Measurements from ENCODE around the gene MON2.
"Not testable (repeated sequence)": the region's sequence is repeated elsewhere in the genome, so short reads cannot be mapped to it uniquely, and the experiment has no call there.

Gene MON2, protein sequence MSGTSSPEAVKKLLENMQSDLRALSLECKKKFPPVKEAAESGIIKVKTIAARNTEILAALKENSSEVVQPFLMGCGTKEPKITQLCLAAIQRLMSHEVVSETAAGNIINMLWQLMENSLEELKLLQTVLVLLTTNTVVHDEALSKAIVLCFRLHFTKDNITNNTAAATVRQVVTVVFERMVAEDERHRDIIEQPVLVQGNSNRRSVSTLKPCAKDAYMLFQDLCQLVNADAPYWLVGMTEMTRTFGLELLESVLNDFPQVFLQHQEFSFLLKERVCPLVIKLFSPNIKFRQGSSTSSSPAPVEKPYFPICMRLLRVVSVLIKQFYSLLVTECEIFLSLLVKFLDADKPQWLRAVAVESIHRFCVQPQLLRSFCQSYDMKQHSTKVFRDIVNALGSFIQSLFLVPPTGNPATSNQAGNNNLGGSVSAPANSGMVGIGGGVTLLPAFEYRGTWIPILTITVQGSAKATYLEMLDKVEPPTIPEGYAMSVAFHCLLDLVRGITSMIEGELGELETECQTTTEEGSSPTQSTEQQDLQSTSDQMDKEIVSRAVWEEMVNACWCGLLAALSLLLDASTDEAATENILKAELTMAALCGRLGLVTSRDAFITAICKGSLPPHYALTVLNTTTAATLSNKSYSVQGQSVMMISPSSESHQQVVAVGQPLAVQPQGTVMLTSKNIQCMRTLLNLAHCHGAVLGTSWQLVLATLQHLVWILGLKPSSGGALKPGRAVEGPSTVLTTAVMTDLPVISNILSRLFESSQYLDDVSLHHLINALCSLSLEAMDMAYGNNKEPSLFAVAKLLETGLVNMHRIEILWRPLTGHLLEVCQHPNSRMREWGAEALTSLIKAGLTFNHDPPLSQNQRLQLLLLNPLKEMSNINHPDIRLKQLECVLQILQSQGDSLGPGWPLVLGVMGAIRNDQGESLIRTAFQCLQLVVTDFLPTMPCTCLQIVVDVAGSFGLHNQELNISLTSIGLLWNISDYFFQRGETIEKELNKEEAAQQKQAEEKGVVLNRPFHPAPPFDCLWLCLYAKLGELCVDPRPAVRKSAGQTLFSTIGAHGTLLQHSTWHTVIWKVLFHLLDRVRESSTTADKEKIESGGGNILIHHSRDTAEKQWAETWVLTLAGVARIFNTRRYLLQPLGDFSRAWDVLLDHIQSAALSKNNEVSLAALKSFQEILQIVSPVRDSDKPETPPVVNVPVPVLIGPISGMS (N-terminal part only)

DNA sequence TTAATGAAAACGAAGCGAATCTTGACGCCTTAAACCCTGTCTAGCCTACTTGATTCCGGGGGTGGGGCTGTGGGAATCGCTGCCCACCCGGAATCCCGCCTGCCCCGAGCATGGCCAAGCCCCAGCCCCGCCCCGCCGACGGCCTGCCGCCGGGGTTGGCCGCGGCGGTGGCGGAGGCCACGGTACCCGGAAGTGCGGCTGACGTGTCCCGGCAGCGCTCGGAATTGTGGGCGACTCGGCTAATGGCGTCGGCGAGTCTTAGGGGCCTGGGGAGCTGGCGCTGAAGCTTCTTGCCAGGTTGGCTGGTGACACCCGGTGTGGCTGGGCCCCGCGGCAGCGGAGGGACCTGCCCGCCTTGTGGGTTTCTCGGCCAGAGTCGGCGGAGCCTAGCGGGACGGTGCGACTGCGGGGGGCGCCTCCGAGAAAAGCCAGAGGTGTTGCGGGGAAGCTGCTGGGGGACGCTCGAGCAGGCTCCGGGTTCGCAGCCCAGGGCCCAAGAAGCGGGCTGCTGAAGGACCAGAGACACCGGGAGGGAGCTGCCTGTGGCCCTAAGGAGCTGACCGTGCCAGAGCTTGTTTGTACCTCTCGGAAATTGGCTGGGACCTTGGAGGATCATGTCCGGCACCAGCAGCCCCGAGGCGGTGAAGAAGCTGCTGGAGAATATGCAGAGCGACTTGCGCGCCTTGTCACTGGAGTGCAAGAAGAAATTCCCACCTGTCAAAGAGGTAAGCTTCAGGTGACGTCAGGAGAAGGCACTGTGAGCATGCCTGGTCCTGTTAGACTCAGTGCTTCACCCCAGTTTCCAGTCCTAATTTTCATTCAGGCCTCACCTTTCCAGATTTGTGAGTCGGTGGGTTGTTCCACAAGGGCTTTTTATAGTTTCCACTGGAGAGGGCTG, at the start of gene MON2:
Gene MON2 (plus strand): TSS at position 233 of the 898 bp plus-strand sequence. CDS start 382 bp downstream, at position 615.
- peak; percentile 93 for DNase-seq (ENCODE audit: low spot score)

DNA sequence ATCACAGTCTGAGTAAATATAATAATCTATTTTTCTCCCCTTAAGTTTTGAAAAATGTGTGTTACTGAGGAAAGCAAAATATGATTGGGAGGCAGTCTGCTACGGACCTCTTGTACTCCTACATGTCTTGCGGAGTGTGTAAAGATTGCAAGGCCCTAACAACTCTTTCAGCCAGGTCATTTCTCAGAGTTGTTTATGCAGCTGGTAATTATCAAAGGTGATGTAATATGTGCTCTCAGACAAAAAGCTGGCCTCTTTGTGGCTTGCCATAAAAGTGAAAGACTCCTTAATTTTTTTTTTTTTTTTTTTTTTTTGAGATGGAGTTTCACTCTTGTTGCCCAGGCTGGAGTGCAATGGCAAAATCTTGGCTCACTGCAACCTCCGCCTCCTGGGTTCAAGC, 40.5 kb upstream of the MON2 start:
- DNase-seq (ENCODE audit: low spot score): no peak

DNA sequence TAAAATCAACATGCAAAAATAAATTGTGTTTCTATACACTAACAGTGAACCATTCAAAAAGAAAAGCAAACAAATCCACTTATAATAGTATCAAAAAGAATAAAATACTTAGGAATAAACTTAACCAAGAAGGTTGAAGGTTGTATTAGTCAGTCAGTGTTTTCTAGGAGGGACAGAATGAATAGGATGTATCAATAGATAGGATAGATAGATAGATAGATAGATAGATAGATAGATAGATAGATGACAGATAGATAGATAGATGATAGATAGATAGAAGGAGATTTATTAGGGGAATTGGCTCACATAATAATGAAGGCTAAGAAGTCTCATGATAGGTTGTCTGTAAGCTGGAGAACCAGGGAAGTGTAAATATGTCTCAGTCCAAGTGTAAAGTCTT, 37.2 kb upstream of the MON2 start:
- no peak for DNase-seq (ENCODE audit: low spot score)

DNA sequence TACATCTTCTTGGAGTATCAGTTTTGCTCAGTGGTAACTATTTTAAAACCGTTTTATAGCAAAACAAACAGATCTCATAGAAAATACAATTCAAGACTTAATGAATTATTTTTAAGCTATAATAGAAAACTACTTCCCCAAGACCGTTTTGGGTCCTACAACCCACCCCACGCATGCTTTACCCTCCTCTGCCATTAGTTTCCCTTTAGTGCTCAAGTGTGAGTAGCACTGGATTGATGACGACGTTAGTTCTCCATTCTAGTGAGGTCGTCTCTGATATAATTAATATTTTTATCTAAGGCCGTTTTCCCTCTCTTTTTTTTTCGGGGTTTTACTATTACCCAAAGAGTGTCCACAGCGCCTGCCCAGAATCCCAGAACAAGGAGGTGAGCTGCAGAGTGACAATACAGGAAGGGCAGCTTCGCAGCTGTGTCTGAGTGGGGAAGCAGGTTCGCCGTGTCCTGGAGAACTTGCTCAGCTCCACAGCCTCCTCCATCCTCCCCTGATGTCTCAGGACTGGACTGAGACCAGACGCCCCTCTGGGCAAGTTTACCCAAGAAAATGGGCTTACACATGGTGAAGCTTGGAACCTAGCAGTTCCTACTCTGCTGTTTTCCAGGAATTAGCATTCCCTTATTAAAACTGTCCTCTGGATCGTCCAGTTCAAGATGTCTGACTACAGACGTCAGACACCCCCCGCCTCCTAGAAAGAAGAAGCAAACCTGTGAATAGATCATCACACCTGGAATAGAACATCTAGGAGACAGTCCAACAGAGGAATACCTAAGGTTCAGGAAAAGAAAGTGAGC, 31.9 kb upstream of the MON2 start:
- DNase-seq (ENCODE audit: low spot score): no peak

DNA sequence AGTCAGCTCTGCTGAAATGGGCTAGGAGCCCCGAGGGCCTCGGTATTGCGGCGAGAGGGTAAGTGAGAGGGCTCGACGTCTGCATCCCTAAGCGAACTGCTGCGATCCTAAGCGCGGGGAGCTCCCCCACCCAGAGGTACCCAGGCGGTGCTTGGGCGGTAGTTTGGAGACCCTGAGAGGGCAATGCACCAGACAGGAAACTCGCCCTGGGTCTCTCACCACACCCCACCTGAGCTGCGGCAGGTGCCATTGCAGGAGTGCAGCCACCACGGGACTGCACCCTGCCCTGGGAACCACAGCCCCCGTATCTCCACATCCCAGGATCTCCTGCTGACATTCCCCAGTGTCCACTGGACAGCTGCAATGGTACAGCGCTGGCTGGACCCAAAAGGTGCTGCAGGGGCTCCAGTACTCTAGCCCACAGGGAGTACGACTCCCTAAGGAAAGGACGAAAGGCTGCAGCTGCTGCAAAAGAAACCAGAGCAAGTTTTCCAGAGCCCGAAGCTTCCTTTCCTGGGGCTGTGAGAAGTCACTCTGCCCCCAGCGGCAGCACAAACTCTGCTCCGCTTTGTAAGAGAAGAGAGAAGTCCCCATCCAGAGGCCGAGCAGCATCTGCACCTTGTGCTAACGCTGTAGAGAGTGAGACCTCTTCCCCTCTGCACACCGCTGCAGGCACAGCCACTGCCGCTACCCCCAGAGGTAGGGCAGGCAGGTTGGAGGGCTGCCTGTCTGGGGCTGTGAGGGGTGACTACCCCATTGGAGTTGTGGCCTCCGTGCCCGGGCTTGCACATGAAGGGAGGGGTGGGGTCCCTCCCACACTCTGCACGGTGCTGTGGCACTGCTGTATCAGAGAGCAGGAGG, 31.1 kb upstream of the MON2 start:
- DNase-seq (ENCODE audit: low spot score): peak; percentile 33

DNA sequence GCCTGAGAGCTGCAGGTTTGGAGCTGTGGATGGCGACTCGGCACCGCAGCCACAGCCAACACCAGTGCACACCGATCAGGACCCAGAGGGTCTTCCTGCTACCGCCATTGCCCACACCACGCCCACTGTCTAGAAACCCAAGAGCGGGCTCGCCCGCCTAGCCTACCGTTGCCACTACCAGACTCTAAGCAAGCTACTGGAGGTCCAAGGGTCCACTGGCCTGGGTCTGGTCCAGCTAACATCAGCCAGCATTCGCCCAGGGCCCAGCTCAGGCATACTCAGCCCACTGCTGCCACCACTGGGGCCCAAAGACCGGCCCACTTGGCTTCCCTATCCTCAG, 30.5 kb upstream of the MON2 start:
- no peak for DNase-seq (ENCODE audit: low spot score)

DNA sequence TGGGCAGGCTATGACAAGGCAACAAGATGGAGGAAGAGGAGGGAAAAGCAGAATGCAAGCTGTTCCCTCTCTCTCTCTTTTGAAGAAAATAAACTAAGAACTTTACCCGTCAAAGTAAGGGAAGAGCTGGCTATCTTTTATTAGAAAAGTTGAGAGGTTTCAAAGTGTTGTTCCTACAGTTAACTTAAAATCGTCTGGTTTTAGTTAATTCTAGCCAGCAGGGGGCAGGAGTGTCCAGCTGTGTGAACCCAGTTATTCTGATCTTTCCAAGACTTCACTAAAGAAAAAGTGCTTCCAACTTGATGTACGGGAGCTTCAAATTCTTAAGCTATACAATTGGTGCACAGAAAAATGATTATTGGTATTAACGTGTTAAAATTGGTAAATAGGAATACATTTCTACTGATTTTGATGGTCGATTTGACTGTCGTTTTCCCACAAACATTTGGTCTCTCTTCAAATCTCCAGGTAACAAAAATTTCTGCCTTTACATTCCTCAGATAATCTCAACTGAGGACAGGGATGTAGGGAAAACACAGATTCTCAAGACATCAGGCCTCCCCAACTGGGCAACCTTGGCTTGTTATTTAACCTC, 28.4 kb upstream of the MON2 start:
- peak; percentile 65 for DNase-seq (ENCODE audit: low spot score)

DNA sequence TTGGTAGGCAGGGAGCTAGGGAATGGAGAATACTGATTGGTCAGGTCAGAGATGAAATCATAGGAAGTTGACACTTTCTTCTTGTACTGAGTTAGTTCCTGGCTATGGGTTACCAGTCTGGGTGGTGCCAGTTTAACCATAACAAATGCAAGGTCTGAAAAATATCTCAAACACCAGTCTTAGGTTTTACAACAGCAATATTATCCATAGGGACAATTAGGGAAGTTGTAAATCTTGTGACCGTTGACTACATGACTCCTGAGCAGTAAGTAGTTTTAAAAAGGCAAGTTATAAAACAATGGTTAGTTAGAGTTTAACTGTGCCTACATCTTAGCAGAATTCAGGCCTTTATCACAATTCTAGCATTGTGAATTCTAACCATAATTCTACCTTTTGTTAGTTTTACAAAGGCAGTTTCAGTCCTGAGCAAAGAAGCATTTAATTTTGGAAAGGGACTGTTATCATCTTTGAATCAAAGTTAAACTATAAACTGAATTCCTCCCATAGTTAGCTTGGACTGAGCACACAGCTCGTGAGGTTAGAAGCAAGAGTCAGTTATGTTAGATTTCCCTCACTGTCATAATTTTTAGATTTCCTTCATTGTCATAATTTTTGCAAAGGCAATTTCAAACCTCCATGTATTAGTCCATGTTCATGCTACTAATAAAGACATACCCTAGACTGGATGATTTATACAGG, 19.7 kb upstream of the MON2 start:
- DNase-seq (ENCODE audit: low spot score): no peak

DNA sequence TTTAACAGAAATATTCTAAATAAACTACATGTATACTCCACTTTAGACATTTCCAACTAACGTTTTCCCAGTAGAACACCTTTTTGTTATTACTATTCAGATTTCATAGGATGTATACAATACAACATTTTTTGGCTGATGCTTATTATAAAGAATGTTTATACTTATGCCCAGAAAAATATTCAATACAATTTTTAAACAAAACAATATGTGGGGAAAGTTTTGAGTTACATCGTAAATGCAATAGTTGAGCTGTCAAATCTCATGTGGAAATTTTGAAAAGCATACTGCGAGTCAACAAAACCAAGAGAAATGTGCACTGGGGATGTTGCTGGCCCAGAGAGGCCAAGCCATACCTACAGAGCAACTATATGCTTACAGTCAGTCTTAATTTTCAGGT, 18.2 kb upstream of the MON2 start:
- no peak for DNase-seq (ENCODE audit: low spot score)

DNA sequence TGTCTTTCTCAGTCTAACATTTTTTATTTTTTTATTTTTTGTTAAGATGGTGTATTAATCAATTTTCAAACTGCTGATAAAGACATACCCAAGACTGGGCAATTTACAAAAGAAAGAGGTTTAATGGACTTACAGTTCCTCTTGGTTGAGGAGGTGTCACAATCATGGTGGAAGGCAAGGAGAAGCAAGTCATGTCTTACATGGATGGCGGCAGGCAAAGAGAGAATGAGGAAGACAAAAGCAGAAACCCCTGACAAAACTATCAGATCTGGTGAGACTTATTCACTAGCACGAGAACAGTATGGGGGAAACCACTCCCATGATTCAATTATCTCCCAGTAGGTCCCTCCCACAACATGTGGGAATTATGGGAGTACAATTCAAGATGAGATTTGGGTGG, 11.2 kb upstream of the MON2 start:
- not testable (repeated sequence) for DNase-seq (ENCODE audit: low spot score)

DNA sequence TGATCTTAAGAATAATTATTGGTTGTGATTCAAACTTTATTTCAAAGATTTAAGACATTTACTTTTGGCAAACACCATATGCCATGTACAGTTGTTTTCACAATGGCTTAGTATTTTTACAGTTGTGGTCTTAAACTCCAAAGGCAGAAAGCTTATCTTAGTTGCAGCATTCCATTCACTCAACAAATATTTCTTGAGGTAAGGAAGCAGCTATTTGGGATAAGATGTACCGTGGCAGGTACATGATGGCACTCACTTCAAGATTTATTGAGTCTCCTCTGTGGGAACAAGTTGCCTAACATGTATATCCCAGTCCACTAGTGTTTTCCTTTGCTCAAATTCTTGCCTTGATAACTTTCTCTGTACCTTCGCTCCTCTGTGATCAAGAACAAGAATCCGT, 8.0 kb upstream of the MON2 start:
- DNase-seq (ENCODE audit: low spot score): no peak

DNA sequence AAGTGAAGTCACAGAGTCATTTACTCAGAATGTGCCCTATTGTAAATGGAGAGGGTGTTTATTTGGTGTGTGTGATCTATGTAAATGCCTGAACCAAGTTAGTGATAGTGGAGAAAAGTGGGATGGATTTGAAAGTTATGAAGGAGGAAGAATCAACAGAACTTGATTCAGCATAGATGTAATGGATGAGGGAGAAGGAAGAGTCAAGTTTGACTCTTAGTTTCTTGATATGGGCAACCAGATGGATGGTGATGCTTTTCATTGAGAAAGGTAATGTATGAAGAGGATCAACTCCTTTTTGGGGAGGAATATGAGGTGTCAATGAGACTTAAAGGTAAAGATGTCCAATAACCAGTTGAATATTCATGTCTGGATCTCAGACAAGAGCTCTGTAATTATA, 6.7 kb upstream of the MON2 start:
- no peak for DNase-seq (ENCODE audit: low spot score)

DNA sequence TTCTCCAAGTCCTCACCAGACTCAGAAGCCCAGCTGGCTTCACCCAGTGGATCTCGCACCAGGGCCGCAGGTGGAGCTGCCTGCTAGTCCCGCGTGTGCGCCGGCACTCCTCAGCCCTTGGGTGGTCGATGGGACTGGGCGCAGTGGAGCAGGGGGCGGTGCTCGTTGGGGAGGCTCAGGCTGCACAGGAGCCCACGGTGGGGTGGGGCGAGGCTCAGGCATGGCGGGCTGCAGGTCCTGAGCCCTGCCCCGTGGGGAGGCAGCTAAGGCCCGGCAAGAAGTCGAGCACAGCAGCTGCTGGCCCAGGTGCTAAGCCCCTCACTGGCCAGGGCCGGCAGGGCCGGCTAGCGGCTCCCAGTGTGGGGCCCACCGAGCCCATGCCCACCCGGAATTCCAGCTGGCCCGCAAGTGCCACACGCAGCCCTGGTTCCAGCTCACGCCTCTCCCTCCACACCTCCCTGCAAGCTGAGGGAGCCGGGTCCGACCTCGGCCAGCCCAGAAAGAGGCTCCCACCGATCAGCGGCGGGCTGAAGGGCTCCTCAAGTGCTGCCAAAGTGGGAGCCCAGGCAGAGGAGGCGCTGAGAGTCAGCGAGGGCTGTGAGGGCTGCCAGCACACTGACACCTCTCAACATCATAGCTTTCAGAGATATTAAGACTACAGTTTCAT, 5.3 kb upstream of the MON2 start:
- not testable (repeated sequence) for DNase-seq (ENCODE audit: low spot score)

DNA sequence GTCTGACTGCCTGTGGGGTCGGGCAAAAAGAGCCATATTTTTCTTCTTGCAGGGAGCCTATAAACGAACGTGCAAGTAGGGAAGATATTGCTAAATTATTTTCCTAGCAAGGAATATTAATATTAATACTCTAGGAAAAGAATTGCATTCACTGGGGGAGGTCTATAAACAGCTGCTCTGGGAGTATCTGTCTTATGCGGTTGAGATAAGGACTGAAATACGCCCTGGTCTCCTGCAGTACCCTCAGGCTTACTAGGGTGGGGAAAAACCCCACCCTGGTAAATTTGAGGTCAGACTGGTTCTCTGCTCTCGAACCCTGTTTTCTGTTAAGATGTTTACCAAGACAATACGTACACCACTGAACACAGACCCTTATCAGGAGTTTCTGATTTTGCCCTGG, 3.4 kb upstream of the MON2 start:
- not testable (repeated sequence) for DNase-seq (ENCODE audit: low spot score)

DNA sequence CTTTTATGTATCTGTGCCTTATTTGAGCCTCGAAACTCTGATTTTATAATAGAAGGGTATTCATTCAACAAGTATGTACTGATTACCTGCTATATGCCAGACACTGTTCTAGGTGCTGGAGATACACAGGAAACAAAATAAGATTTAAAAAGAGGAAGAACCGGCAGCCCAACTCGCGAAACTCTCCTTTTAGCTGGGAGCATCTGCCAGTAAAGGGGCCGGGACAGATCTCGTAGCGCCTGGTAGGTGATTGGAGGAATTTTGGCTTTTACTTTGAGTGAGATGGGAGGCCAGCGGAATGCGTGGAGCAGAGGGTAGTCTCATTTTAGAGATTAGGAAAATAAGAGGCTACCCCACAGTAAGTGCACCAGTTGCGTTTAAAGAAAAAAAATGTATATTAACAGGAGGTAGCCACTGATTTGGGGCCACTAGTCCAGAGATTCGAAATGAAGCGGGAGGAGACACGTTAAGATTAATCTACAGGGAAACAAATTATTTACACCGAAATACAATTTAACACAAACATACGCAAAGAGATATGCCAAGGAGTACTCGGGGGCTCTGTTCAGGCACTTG, 520 bp upstream of the MON2 start:
- DNase-seq (ENCODE audit: low spot score): peak; percentile 31

DNA sequence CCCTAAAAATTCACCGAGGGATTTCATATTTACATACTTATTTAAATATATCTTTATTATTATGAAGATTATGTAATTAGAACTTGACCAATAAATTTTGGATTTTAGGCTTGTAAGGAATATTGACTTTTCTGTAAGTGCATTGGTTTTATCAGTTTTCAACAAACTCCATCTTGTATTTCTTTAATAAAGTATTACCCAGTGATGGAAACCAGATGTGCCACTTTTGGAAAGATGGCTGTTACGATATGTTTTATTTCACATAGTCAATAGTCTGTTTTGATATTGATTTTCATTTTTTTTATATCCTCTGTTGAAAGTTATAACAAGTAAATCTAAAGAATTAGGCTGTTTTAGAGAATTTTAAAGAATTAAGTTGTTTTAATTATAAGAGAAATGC, 1.8 kb downstream of the MON2 start:
- DNase-seq (ENCODE audit: low spot score): no peak

DNA sequence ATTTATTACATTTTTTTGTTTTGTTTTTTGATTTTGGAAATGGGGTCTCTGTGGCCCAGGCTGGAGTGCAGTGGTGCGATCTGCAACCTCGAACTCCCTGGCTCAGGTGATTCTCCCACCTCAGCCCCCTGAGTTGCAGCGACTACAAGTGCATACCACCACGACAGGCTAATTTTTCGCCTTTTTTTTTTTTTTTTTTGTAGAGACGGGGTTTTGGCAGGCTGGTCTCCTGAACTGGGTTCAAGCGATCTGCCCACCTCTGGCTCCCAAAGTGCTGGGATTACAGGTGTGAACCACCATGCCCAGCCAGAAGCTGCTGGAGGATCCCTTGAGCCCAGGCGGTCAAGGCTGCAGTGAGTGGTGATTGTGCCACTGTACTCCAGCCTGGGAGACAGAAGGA, 2.3 kb downstream of the MON2 start:
- DNase-seq (ENCODE audit: low spot score): no peak

DNA sequence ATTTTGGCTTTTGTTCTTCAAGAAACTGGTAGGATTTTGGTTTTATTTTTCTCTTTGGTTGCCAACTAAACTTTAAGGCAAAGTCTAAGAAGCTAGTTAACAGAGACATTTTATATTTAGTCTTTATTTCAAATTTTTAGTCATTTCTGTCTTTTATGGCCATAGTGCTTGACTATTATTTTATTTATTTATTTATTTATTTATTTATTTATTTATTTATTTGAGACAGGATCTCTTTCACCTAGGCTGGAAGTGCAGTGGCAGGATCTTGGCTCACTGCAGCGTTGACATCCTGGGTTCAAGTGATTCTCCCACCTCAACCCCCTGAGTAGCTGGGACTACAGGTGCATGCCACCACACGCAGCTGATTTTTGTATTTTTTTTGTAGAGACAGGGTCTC, 3.1 kb downstream of the MON2 start:
- no peak for DNase-seq (ENCODE audit: low spot score)
